HG03439 (cell line): Measurements from ENCODE around the gene TAS1R1.

ENCODE experiments used
- ATAC-seq: cut with Tn5 transposase; IDR thresholded peaks from one replicate; pipeline ENCODE4 v1.9.1; 2021; ENCODE audit warnings: mild to moderate bottlenecking, moderate library complexity; ENCODE audit not compliant: unreplicated experiment

TAS1R1 gene

DNA sequence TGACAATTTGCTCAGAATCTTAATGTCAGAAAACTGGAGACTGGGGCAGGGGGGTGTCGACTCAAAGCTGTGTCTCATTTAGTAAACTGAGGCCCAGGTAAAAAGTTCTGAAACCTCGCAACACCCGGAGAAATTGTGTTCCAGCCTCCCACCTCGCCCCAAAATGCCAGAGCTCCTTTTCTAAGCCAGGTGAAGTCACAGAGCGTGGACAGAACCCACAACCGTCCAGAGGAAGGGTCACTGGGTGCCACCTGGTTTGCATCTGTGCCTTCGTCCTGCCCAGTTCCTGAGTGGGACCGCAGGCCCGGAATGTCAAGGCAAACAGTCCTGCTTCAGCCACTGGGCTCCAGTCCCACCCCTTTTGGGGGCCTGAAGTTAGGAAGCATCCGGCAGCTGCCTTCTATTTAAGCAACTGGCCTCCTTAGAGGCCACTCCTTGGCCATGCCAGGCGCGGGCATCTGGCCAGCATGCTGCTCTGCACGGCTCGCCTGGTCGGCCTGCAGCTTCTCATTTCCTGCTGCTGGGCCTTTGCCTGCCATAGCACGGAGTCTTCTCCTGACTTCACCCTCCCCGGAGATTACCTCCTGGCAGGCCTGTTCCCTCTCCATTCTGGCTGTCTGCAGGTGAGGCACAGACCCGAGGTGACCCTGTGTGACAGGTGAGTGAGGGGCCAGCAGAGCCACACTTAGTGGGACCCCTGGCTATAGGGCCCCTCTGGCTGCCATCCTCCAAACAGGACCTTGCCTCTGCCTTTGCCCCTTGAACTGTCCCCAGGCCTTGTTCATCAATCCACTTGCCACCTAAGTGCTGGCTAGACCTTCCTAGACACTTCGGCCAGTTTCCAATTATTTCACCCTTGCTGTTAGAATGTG is at the start of gene TAS1R1:
Gene TAS1R1 (plus strand): TSS at position 401 of the 872 bp plus-strand sequence. CDS start 67 bp downstream, at position 468.
- no peak for ATAC-seq

DNA sequence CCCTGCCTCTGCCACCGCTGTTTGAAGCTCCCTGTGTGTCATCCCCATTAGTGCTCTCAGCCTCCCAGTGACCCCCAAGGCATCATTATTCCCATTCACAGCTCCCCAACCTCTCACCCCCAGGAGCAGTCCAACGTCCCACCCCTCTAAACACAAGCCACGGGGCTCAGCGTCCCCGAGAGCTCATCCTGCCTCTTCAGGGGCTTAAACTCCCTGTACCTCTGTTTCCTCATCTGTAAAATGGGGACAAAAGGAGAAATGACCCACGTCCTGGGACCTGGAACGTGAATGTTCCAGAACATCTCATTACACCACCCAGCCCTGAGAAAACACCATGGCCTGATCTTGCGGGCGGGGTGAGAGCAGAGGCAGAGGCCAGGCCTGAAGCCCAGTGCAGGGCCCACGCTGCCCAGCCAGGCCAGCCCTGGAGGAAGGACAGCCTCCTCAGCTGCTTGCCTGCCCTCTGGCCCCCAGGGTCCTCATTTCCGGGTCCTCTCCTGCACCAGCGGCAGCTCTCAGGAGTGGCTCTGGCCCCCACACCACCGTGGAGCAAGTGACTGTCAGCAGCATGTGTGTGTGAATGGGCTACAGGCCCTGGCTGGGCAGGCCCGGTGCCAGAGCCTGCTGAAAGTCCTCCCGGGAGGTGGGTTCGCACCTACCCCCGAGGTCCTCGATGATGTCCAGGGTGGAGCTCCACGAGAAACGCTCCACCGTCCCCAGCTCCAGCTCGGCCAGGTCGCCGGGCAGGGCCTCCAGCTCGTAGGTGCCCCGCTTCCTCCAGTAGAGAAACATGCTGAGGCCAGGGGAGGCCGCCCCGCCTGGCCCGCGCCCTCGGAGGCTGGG is 49.5 kb upstream of the TAS1R1 start:
- no peak for ATAC-seq

DNA sequence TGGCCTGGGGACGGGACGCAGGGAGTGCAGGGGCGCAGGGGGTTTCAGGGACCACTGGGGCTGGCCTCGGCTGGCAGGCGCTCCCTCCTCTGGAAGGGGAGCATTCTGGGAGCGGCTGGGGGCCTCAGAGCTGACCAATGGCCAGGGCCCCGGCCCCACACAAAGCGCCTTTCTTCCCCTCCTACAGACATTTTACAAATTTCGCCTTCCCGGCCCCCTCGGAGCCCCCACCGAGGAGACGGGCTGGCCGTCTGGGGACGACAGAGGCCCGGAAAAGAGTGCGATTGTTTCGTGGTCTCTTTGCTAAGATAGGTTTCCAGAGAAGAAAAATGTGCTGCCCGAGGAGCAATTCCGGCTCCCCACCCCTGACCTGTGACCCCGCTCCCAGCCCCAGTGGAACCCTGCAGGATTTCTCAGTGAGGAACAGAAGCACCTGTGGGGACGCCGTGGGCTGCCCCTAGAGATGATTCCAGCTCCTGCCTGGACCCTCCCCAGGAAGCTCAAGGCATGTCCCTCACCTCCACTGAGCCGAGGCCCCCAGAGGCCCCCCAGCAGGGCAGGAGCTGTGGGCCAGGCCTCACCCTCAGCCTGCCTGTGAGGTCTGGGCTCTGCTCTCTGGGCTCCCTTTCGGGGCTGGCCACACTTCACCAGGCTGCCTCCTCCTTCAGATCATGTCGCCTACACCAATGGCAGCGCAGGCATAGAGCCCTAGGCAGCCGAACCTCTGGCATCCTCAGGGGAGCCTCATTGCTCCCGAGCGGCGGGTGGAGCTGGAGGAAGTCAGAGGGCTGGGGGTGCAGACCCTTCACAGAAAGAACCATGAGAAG is 48.7 kb upstream of the TAS1R1 start:
- no peak for ATAC-seq

DNA sequence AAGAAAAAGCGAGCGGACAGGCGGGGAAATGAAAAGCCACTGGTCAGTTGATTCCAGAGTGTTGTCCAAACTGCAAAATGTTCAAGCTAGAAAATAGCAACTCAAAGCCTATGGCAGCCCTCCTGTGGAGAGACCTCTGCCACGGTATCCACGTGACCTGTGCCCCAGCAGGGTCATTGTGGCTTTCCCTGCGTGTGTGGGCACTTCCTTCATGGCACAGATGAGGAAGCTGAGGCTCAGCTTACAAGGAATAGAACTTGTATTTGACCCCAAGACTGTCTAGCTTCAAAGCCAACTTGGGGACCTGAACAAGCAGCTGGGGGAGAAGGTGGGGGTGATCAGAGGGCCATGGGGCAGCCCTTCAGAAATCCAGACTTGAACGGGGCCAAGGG is 48.1 kb upstream of the TAS1R1 start:
- ATAC-seq = no peak

DNA sequence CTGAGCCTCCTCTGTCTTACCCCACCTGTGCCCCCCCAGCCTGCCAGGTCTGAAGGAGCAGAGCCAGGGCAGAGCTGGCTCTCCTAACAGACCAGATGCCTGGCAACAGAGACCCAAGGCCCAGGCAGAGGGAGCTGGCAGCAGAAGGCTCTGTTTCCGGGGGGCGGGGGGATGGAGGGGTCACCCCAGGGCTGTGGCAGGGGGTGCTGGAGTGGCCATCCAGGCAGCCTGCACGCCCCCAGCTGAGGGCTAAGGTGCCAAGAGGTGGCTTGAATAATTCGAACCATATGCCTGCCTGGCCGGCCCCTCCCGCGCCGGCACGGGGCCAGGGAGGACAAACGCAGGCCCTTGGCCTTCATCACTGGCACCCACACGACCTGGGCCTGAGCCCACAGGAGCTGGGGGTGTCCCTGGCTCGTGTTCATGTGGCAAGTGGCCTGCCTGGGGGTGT is 47.6 kb upstream of the TAS1R1 start:
- no peak for ATAC-seq

GRCh38 chr1:6508154-6508815 is 46.8 kb upstream of the TAS1R1 start:
- ATAC-seq = no peak

DNA sequence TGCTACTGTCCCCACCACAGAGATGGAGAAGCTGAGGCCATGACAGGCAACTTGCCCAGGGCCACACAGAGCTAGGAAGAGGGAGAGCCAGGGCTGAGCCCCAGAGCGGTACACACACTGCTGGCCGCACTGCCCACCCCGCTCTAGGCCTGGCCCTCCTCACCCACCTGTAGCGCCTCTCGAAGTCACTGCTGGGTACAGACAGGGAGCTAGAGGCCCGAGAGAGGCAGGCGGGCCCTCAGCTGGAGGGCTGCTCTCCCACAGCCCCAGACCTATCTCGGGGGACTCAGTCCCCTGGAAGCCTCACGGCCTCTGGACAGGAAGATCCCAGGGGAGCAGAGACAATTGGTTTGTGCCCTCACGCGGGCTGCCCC is 46.3 kb upstream of the TAS1R1 start:
- no peak for ATAC-seq

- ATAC-seq = no peak
Measured at GRCh38 chr1:6509220-6509918, 45.7 kb upstream of the TAS1R1 start.

DNA sequence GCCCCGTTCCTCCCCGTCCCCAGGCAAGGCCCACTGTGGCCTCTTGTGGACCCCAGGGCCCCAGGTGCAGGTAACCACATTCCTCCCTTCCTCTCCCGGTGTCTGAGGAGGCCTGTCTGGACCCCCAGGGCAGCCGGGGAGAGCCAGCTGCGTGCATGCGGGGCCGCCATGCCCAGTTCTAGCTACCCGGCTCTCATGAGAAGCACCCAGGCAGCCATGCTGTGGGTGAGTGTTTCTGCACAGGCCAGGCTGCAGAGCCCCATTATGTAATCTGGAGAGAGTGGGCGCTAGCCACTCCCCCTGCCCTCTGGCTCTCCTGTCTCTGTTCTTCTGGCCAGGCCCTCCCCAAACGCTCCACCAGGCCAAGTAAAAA is 45.2 kb upstream of the TAS1R1 start:
- ATAC-seq = no peak

DNA sequence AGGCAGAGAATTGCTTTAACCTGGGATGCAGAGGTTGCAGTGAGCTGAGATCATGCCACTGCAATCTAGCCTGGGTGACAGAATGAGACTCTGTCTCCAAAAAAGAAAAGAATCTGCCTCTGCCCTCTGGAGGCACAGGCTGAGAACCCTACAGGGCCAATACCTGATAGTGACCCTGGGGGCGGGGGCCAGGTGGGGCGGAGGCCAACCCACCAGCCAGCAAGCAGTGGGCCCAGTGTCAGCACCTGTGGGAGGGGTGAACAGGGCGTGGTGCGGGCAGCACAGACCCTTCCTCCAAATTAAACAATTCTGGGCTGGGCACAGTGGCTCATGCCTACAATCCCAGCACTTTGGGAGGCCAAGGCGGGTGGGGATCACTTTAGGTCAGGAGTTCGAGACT is 44.6 kb upstream of the TAS1R1 start:
- no peak for ATAC-seq

- no peak for ATAC-seq
Measured at GRCh38 chr1:6511056-6511455, 44.1 kb upstream of the TAS1R1 start.

- ATAC-seq = no peak
Measured at GRCh38 chr1:6511561-6512244, 43.4 kb upstream of the TAS1R1 start.

DNA sequence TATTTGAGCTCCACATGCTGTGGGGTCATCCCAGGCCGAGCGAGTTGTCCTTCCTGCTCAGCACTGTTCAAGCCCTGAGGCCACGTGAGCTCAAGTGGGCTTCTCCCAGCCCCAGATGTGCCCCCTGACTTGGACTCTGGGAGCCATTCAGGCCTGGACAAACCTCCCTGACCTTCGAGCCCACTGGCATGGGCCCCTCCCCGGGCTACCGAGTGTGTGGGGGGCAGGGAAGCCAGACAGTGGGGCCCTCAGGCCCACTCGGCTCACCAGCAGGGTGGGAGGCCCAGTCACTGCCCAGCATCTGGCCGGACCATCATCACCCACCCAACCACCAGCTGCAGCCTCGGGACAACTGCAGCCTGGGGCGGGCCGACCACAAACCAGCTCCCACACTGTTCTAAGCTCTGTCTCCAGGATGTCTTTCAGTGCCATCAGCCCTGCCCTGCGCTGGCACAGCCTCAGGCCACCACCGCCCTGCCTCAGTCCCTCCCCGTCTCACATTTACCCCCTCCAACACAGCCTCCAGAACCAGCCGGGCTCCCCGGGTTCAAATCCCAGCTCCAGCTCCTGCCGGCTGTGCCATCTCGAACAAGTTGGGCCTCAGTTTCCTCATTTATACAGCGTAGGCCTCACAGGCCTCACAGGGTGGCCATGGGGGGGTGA is 42.7 kb upstream of the TAS1R1 start:
- ATAC-seq = no peak

- no peak for ATAC-seq
Measured at GRCh38 chr1:6512908-6513280, 42.2 kb upstream of the TAS1R1 start.

- no peak for ATAC-seq
Measured at GRCh38 chr1:6513320-6513801, 41.7 kb upstream of the TAS1R1 start.

GRCh38 chr1:6515771-6516170 is 39.3 kb upstream of the TAS1R1 start:
- no peak for ATAC-seq

DNA sequence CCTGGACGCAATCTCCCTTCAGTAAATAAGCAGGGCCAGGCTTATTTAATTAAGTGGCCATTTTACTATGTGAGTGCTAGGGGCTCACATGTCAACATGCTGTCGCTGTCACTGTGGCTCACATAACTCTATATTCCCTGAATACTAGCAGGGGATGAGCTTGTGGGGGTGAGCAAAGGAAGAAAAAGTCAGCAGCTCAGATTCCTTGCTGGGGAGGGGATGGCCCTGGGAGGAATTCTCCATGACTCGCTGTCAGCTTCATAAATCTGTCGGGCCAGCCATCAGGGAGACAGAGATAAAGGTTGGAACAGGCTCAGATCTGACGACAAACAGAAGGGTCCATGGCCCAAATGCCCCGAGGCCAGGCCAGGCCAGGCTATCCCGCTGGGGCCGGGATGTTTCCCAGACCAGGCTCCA is 37.7 kb upstream of the TAS1R1 start:
- ATAC-seq = no peak

GRCh38 chr1:6519491-6519934 is 35.6 kb upstream of the TAS1R1 start:
- no peak for ATAC-seq
